ENCODE results near the gene CER1. TPM values are rescaled to one million over a fixed set of nuclear protein-coding genes. Genes with fewer than 3 reads are reported as not detected.

The CER1 gene, protein sequence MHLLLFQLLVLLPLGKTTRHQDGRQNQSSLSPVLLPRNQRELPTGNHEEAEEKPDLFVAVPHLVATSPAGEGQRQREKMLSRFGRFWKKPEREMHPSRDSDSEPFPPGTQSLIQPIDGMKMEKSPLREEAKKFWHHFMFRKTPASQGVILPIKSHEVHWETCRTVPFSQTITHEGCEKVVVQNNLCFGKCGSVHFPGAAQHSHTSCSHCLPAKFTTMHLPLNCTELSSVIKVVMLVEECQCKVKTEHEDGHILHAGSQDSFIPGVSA
- total RNA-seq = under 1 TPM; 0.25 to 0.47 TPM
- polyA plus RNA-seq (ENCODE audit: insufficient read depth, low read depth, low replicate concordance) = not detected
- long read RNA-seq, donor 1 = 0 reads
- long read RNA-seq, donor 2 = 0 reads

DNA sequence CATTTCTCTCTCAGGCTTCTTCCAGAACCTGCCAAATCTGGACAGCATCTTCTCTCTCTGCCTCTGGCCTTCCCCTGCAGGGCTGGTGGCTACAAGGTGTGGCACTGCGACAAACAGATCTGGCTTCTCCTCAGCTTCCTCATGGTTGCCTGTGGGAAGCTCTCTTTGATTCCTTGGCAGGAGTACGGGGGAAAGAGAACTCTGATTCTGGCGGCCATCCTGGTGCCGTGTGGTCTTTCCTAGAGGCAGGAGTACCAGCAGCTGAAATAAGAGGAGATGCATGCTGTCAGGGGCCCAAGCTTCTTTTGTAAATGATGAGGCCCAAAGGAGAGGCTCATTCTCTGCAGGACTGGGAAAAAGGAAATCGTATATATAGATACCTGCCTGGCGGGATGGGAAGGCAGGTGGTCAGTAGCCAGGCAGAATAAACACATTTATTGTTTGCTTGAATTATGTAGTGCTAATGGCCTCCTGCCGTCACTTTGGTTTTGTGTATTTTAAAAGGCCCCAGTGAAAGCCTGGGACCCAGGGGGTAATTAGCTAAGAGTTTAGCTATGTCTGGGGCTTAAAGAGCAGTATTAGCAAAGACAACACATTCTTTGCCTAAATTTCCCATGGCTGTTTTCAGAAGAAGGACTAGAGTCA is at the start of gene CER1:
Gene CER1 (minus strand): TSS at position 343 of the 645 bp plus-strand sequence. CDS start 61 bp downstream, at position 282.
- no peaks in the 10 kb centered on the region for H3K27me3 ChIP-seq
- no peaks in the 10 kb centered on the region for H3K4me1 ChIP-seq
- DNase-seq = no peak
- intact Hi-C loops (cut with DNase I; ENCODE audit: low total_unique reads) = no loop called here
- no peak within 1 kb of the TSS for H3K27ac ChIP-seq
- TF ChIP-seq, protein P1, sequence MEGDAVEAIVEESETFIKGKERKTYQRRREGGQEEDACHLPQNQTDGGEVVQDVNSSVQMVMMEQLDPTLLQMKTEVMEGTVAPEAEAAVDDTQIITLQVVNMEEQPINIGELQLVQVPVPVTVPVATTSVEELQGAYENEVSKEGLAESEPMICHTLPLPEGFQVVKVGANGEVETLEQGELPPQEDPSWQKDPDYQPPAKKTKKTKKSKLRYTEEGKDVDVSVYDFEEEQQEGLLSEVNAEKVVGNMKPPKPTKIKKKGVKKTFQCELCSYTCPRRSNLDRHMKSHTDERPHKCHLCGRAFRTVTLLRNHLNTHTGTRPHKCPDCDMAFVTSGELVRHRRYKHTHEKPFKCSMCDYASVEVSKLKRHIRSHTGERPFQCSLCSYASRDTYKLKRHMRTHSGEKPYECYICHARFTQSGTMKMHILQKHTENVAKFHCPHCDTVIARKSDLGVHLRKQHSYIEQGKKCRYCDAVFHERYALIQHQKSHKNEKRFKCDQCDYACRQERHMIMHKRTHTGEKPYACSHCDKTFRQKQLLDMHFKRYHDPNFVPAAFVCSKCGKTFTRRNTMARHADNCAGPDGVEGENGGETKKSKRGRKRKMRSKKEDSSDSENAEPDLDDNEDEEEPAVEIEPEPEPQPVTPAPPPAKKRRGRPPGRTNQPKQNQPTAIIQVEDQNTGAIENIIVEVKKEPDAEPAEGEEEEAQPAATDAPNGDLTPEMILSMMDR (IDR thresholded peaks at IDR 0.05) = no peak
- TF ChIP-seq POLR2A (IDR thresholded peaks at IDR 0.05) = no peak
- H3K36me3 ChIP-seq (ENCODE audit: low read depth, missing control alignments) = no peaks in the 10 kb centered on the region
- H3K9me3 ChIP-seq = no peaks in the 10 kb centered on the region
- WGBS, 2 donors = 69 to 71% methylated on average over 7 of the region's 7 CpGs
- H3K4me3 ChIP-seq = no peak within 1 kb of the TSS

DNA sequence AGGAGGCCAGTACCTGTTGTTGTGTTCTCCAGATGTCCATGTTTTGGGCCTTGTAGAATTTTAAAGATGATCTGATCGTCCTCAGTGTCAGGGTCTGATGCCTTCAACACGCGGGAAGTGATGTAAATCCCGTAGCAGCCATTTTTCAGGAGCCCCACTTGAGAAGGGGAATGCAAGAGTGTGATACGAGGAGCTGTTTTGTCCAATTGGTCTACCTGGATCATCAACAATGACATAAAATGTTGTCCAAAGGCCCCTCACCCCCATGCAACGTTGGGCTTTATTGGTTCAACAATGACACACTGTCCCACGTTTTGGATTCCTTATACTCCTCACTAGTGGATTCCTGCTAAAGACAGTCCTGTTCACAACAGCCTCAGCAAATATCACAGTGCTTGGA is 48.1 kb upstream of the CER1 start:
- Histone ChIP-seq H3K4me1 (no peaks in the 10 kb centered on the region), H3K27me3 (no peaks in the 10 kb centered on the region), H3K4me3 (no peak overlapping the region), H3K27ac (no peak overlapping the region), H3K36me3 (ENCODE audit: low read depth, missing control alignments) (no peaks in the 10 kb centered on the region), H3K9me3 (no peaks in the 10 kb centered on the region)
- WGBS, 2 donors = 77 to 84% methylated on average over 7 of the region's 7 CpGs
- intact Hi-C loops (cut with DNase I; ENCODE audit: low total_unique reads) = no loop called here
- no peak for TF ChIP-seq POLR2A (IDR thresholded peaks at IDR 0.05)
- TF ChIP-seq, protein P1 (IDR thresholded peaks at IDR 0.05) = no peak
- DNase-seq = no peak

DNA sequence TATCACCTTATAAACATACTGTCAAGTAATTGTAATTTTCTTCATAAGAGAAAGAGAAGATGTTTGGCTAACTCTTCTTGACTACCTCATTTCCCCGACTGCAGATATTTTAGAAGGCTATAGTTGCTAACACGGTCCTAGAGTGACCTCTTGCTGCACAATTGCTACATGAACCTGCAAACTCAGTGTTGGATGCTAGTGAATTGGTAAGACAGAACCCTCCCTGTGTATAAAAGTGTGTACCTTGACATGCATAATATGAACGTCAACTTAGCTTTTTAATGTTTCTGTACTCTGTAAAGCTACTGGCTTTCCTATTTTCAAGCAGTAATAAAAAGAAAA is 46.7 kb upstream of the CER1 start:
- no peak overlapping the region for H3K4me3 ChIP-seq
- 46 to 58% methylated on average over 3 of the region's 3 CpGs for WGBS, 2 donors
- TF ChIP-seq, protein P1 (IDR thresholded peaks at IDR 0.05) = no peak
- no peak for TF ChIP-seq POLR2A (IDR thresholded peaks at IDR 0.05)
- no peak overlapping the region for H3K27ac ChIP-seq
- H3K4me1 ChIP-seq = no peaks in the 10 kb centered on the region
- no peaks in the 10 kb centered on the region for H3K27me3 ChIP-seq
- no peaks in the 10 kb centered on the region for H3K9me3 ChIP-seq
- DNase-seq = no peak
- no peaks in the 10 kb centered on the region for H3K36me3 ChIP-seq (ENCODE audit: low read depth, missing control alignments)
- intact Hi-C loops (cut with DNase I; ENCODE audit: low total_unique reads) = no loop called here

DNA sequence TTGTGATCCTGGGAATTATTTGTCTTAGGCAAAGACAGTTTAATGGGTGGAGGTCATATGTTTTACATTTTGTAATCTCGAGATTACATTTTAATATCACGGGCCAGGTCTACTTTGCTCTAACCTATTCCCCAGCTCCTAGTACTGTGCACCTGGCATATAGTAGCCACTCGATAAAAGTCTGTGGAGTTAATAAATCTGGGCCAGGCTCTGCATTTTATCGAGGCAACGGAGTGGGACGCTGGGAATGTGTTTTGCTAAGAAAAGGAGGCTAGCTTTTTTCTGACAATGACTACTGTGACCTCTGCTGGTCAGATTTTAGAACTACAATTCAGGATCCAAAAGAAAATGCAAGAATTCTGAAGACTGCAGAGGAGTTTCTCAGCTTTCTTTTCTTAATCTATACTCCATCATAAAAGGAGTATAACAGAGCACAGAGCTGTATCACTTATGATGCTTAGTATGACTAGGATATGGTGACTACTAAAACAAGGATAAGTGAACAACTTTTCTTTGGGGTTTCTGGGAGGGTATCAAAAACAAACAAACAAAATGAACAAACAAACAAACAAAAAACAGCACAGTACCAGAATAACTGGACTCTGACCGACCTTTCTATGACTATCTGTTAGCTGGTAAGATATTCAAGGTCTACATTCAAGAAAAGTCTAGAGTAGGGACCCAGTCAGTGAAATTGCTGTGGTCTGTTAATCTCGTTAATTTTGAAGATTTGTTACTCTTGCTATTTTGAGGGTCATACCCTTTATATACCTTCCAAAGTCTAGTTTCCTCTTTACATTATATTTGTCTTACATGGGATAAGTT is 46.1 kb upstream of the CER1 start:
- H3K4me1 ChIP-seq = no peaks in the 10 kb centered on the region
- TF ChIP-seq POLR2A (IDR thresholded peaks at IDR 0.05) = no peak
- TF ChIP-seq, protein P1 (IDR thresholded peaks at IDR 0.05) = peak; percentile 62 to 83 (median 71)
- peak; percentile 21 for DNase-seq
- 31 to 34% methylated on average over 8 of the region's 8 CpGs for WGBS, 2 donors
- H3K27me3 ChIP-seq = no peaks in the 10 kb centered on the region
- no peaks in the 10 kb centered on the region for H3K9me3 ChIP-seq
- H3K4me3 ChIP-seq = no peak overlapping the region
- no peak overlapping the region for H3K27ac ChIP-seq
- intact Hi-C loops (cut with DNase I; ENCODE audit: low total_unique reads) = no loop called here
- no peaks in the 10 kb centered on the region for H3K36me3 ChIP-seq (ENCODE audit: low read depth, missing control alignments)

Measured in testis (tissue), 5 donors.